Testis (tissue), 2 donors: ENCODE results near the gene SLC35B2.

ENCODE experiments used
- CTCF ChIP-seq, 3 experiments: fragments of 450-650 bp in 2 of 3; fragments of 200-600 bp in 1 of 3; sonication (generic) in 1 of 3; IDR thresholded peaks; one replicate each; pipeline ENCODE4 v1.5.1; 2016 to 2019; ENCODE audit warnings: antibody characterized with exemption in 3 of 3, mild to moderate bottlenecking in 2 of 3, moderate library complexity in 1 of 3
- POLR2A ChIP-seq: fragments of 450-650 bp; IDR thresholded peaks from one replicate; pipeline ENCODE4 v1.6.1; 2017; ENCODE audit warnings: antibody characterized with exemption, mild to moderate bottlenecking, moderate library complexity

GRCh38 chr6:44266347-44266746, 9.0 kb upstream of the SLC35B2 start:
- no peak for TF ChIP-seq CTCF (IDR thresholded peaks at IDR 0.05)
- TF ChIP-seq POLR2A, result no peak
